Cortex of kidney (tissue), 1 donor: ENCODE data around the gene THRA.

ENCODE experiments used
- DNase-seq: peaks from one replicate; lab custom pipeline; 2025; lab: John Stamatoyannopoulos, UW

THRA gene

DNA sequence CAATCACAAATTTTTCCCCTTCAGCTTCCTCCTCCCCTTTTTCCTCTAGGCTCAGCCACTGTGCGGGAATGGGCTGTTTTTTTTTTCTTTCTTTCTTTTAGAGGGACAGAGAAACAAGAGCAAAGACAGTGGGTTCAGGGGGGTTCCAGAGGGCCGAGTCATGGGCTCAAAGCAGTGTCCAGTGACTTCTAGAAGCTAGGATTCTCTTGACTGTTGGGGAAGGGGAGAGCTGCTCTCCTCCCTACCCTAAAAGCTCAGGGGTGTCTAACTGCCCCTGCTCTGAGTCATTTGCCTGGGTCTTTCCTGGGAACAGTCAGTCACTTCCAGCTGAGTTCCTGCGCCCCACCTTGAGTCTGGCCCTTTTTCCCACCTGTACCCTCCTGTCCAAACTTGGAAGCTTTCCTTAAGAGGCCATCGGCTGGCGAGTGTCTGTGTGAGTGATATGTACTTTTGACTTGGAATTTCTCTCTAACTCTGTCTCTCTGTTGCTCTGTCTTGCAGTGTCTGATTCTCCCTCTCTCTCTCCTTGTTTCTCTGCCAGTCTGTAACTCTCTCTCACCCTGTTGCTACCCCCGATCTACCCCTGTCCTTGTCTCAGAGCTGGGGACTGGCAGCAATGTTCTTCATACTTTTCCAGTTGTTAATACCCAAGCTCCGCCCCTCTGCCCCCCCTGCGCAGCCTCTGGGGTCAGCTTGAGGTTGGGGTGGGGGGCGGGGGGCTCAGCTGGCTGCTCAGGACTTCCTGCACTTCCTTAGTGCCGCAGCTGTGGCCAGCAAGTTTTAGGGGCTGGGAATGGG is 2.4 kb downstream of the THRA start:
- no peak for DNase-seq

DNA sequence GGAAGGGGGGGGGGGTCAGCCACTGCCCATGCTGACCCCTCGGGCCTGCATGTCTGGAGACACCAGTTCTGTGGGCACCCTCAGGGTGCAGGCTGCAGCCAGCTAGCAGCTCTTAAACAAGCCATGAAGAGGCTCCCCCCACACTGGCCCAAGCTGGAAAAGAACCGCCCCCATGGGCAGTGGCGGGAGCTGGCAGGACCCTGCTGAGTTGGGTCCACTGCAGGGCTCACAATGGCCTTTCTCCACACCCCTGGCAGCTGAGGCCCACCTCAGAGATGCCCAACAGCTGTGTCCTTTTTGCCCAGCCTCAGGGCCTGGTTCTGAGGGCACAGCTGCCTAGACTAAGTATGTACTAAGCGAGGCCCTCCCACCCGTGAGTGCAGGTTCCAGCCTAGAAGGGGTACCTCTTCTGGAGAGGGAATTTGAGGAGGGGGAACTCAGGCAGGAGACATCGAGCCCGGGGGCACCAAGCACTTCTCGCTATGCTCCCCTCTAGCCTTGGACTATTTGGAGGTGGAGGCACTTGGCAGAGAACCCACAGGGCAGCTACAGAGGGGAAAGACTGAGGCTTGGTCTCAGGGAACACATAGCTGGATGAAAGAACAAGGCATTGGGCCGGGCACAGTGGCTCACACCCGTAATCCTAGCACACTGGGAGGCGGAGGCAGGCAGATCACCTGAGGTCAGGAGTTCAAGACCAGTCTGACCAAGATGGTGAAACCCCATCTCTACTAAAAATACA is 3.2 kb downstream of the THRA start:
- DNase-seq: no peak

DNA sequence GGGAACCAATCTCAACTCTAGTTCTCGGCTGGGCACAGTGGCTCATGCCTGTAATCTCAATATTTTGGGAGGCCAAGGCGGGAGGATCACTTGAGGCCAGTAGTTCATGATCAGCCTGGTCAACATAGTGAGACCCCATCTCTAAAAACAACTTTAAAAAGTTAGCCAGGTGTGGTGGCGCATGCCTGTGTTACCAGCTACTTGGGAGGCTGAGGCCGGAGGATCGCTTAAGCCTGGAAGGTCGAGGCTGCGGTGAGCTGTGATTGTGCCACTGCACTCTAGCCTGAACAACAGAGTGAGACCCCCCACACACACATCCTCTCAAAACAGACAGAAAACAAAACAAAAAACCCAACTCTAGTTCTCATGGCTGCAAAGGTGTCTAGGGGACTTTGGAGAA is 4.9 kb downstream of the THRA start:
- no peak for DNase-seq

DNA sequence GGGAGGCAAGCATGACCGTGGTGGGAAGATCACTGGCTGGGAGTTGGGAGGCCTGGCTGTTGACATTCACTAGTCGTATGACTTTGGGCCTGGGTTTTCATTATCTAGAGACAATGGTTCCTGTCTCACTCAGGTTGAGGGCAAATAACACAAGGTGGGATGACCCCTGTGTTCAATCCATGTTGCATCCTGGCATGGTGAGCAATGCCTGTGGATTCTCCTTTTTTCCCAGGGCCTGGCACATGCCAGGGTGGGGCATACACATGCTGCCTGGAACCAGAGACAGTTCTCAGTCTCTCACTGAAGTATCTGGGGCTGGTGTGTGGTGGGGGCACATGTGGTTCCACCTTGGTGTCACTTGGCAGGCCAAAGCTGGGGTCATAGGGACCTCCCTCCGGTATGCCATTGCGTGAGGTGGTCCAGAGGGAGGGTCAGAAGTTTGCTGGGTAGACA is 5.4 kb downstream of the THRA start:
- no peak for DNase-seq

DNA sequence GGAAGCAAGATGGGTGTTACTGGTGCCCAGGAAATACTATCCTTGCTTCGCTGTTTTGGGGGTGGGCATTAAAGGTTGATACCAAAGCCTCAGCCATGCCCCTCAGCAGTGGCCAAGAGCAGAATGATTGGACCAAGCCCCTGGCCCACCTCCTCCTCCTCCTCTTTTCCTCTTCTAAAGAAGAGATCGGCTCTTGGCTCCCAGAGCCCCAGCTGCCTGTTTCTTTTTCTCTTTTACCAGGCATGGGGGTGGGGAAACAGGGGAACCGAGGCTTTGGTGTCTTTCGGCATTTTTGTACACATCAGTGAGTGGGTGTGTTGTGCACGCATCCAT is 5.8 kb downstream of the THRA start:
- no peak for DNase-seq

DNA sequence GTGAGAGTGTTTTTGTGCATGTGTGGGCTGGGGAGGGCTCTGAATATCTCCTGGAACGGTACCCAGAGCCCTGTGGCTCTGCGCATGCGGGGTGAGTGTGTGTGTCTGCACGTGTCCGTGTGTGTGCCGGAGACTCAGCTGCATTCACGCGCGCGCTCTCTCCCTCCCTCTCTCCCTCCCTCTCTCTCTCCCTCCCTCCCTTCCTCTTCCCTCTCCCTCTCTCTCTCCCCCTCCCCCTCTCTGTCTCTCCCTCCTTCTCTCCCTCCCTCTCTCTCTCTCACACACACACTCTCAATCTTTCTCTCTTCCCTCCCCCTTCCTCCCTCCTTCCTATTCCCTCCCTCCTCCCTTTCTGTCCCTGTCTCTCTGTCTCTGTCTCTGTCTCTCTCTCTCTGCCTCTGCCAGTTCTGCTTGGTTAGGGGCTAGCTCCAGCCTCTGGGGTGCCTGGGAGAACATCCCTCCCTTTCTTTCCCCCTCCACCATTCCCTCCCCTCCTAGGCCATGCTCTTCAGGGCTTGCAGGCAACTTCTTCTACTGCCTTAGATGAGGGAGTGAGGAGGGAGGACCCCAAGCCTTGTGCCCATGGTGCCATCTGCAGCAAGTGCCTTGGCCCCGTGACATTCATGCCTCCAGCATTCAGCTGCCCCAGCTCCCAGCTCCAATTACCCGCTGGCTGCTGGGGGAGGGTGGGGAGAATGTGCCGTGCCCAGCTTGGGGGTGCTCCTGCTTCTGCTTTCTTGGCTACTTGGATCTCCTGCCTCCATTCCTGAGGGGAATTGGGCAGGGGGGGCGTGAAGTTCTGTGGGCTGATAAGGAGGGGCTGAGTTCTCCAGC is 6.4 kb downstream of the THRA start:
- DNase-seq: no peak

DNA sequence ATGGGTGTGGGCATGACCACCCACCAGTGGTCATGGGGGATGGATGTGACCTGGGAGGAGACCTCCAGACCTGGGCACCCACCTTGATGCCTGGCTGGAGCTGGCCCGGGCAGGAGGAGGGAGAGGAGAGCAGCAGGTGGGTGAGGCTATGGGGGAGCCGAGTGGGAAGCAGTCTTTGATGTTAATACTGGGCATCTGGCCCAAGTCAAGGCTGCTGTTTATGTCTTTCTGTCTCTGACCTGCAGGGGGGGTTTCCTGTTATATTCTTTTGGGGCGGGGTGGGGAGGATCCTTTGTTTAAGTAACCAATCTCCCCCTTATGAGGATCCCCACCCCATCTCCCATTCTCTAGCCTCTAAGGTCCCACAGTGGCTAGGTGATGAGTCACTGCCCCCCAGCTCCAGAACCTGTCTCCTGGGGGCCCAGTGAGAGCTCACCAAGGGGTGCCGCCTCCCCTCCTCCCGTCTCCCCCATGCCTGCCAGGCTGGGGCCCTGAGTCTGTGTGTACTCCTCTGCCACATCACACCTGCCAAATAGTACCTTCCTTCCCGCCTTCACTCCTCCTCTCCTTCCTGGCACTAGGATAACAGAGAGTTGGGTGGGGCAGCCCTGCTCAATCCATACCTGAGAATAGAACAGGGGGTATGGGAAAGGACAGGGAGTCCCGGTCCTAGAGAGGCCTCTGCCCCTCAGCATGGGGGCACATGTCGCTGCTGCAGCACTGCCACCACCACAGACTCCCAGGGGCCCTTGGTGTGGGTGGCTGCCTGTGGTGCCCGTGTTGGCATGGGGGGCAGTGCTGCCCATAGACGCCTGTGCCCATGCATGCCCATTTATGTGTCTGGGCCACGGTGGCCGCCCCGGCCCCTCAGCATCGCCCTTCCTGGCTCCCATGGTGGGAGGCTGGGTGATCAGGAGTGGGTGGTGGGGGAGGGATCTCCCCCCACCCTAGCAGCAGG is 7.3 kb downstream of the THRA start:
- DNase-seq: no peak

DNA sequence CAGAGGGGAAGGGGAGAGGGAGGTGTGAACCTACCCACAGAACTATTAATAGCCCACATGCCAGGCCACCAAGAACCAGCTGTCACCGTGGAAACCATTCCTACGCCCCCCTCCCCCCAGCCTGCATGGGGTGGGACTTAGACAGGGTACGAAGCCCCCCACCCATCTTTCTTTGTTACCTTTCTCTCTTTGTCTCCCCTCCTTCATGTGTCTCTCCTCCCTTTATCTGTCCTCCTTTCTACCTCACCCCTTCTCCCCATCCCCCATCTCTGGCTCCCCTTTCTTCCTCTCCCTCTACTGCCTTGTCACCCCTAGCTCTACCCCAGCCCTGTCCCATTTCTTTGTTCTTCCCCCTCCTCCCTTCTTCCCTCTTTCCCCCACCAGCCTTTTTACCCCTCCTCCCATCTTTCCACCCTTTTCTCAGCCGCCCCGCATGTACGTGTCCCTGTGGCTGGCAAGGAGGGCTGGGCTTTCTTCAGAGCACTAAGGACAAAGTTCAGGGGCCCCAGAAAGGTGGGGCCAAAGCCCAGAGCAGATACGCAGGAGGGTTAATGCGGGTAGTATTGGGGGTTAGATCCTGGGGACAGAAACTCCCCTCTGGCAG is 8.0 kb downstream of the THRA start:
- DNase-seq: no peak

DNA sequence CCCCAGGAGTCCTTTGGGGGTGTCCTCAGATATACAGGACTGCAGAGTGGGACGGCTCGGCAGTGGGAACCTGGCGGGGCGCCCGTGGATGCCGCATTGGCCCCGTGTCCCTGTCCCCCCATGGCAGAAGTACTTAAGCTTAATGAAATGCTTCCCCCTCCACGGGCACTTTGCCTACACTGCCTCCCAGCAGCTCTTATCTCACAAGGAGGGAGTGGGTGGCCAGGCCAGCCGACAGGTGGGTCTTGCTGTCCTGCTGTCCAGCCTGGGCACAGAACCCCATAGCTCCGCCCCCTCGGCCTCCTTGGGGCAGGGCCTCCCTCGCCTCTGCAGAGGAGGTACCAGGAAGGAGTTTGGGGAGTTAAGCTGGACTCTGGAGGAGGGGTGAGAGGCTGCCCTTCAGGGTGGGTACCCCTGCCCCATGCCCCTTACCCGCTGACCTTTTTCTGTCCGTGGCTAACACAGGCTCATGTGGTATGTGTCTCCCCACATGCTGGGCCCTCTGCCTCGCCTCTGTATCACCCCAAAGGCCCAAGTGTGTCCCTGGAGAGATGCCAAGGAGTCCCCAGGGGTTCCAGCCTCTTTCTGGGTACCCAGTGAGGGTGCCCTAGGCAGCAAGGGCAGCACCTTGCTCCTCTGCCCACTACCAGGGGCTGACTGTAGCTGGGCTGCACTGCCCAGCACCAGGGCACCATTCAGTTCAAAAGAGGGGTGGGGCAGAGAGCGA is 8.7 kb downstream of the THRA start:
- no peak for DNase-seq

DNA sequence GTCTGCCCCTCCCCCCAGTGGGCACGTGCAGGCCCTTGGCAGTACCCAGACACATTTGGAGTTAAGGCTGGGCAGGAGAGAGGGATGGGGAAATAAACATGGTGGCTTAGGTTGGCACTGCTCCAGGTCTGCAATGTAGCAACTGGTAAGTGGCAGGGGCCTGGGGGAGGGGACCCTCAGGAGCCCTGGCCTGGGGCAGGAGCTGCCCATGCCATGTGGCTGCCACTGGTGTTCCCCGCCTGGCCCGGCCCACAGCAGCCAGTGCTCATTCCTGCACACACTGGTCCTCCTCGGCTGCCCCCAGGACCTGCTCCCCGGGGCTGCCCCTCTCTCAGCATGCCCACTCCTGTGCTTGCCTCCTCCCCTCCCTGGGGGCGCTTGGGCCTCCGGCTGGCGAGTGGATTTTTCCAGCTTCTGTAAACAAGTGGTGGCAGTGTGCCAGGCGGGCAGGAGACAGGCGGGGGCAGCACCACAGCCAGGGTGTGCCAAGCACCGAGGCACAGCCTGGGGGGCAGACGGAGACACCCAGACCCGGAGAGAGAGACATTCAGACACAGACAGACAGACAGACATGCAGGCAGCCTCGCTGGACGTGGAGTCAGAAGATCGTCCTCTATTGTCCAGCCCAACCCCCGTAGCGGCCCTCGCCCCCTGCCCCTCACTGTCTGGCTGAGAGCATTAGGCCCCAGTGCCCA is 9.4 kb downstream of the THRA start:
- no peak for DNase-seq

DNA sequence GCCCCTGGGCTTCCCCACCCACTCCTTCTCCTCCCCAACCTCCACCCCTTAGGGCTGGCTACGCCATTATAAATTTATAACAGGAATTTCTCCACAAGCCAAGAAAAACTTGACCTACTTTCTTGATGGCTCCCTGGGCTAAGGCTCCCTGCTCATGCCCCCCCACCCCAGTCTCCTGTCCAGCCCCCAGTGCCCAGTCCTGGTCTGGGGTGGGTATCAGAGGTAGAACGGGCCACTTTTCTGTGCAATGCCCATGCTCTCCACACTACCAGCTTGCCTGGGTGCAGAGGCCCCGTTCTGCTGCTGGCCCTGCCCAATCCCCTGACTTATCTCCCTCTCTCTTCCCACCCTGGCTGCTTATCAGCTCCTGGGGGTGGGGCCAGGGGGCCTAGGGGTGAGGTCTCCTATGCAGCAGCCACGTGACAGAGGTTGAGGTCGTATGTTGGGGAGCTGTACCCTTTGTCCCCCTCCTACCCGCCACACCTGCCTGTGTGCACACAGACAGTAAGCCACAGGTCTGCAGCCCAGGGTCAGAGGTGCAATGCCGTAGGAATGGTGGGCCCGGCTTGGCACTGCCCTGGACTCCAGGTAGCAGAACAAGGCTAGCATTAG is 10.1 kb downstream of the THRA start:
- DNase-seq: no peak

DNA sequence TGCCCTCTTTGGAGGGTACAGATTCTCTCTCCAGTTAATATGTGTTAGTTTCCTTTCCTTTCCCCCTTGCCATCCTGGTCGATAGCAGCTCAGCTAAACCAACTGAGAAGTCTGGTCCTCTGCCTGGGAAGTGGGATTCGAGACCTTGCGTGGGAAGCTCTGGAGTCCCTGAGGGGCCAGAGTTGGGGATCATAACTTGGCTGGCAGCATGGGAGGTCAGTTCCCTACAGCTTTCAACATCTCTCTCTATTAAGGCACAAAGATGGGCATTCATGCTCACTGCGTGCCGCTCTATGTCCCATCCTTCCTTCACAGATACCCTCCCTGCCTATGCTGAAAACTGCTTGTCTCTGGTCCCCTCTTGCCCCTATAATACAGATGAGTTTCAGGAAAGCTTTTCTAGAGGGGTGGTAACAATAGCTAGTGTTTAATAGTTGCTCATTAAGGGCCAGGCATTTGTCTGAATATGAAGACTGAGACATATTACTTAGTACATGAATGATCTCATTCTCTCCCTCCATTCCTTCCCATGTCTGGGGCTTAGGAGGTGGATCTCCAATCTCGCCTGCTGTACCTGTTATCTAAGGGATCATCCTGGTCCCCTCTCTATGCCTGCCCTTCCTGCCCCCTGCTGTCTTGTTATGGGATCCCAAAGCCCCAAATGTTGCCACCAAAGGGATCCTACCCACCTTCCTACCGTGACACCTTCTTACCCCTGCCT is 10.8 kb downstream of the THRA start:
- no peak for DNase-seq

DNA sequence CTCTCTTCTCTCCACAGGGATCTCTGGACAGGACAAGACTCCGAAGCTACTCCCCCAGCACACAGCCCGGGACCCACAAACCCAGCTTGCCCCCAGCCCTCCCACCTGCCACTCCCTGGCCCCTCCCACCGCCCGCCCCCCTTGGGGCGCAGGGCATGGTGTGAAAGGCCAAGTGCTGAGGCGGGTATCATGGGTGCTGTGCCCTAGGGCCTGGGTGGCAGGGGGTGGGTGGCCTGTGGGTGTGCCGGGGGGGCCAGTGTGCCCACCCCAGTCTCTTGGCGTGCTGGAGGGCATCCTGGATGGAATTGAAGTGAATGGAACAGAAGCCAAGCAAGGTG is 11.4 kb downstream of the THRA start:
- no peak for DNase-seq

DNA sequence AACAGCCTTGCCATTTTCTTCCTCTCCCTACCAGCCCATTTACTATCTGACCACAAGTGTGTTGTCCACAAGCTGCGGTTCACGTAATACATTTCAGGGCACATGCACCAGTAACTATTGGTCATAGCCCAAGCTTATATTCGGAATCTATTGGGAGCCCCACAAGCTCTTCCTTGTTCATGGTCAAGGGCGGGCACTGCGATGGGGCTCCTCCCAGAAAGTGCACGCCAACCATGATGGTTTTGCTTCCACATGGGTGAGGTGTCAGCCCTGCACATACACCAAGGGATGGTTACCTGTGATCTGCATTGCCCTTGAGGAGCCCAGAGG is 12.1 kb downstream of the THRA start:
- no peak for DNase-seq

DNA sequence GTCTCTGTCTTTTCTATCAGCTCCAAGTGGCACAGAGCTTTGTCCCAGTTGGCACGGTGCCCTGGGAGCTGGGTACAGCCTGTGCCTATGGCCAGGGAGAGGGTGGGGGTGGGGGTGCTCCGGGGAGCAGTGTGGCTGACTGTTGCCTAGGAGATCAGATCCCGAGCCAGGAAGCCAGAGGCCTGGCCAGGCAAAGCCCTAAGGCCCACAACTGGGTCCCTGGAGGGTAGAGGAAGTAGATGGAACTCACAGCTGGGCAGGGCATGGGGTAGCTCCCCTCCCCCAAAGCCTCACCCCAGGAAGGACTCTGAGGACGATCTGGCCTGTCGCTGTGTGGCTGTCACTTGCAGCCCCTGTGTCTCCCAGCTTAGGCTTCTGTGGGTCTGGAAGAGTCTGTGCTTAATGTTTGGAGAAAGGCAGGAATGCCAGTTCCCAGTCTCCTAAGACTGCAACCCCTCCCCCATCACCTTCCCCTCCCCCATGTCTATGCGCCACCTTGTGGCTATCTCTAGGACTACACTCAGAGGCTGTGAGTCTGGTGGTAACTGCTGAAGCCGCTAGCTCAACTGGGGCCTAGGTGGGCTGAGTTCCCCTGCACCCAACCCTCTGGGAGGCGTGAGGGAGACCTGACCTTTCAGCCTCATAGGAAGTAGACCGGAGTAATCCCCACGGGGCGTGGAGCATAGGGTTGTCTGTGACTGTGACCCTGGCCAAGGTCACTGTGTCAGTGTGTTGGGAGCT is 12.6 kb downstream of the THRA start:
- no peak for DNase-seq

DNA sequence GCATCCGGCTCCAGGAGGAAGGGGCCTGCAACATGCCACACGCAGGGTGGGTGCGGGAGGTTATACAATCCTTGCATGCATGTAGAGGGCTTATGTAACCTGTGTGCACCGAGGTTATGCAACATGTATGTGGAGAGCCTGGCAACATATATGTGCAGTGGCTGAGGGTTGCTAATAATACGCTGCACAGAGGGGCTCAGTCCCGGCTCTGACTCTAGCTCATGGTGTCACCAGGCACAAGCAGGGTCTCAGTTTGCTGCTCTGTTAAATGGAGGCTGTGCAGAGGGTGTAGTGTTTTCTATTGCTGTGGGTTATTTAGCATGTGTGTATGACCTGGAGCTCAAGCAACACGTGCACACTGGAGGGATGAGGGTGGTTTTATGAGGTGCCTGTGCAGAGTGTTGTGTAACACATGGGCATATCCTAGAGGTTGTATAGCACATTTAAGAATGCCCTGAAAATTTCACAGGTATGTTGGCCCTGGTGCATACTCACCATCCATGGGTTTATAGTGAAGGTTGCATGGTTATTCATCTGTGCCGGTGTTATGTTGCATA is 13.3 kb downstream of the THRA start:
- DNase-seq: no peak

DNA sequence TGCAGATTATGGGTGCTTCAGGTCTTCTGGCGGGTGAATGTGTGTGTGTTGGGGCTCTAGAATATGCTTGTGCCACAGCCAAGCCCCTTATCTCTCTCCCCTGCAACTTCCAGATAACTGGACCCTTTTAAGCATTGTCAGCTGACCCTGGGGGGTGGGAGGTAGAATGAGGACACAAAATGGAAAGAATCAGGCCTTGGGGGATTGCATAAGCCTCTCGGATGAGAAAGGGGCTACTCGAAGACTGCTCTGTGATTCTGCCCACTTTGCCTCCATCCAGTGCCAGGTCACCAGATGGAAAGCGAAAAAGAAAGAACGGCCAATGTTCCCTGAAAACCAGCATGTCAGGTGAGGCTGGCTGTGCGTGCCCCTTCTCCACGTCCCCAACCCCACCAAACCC is 13.8 kb downstream of the THRA start:
- no peak for DNase-seq

DNA sequence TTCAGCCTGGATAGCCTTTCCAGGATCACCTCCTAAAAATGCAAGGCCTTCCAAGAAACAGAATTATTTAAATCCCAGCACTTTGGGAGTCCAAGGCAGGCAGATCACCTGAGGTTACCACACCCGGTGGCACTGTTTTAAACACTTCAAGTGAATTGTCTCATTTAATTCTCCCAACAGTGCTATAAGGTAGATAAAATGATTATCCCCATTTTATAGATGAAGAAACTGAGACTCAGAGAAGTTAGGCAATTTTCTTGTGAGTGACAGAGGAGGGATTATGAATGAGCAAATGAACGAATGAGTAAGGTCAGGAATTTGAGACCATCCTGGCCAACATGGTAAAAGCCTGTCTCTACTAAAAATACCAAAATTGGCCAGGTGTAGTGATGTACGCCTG is 16.8 kb downstream of the THRA start:
- no peak for DNase-seq
